ENCODE data around the gene LZTR1.

LZTR1 gene

DNA sequence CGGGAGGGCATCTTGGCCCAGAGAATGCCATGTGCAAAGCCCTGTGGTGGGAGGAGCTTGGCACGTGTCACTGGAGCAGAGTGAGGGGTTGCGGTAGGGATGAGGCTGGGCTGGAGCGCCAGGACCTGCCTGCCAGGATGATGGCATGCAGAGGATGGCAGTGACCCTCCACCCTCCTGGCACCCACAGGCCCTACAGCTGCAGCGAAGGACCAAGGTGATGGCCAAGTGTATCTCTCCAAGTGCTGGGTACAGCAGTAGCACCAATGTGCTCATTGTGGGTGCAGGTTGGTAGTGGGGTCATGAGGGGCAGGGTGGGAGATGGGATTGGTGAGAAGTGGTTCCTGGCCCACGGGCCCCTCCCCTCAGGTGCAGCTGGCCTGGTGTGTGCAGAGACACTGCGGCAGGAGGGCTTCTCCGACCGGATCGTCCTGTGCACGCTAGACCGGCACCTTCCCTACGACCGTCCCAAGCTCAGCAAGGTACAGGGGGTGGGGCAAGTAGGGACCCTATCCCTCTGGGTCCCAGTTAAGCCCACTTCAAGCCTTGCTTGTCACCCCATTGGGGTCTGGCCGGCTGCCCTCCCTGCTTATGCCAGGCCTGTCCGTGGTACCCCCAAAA, 7.7 kb upstream of the LZTR1 start:
- H3K4me3 ChIP-seq (ENCODE audit: control insufficient read depth, low read depth, low read length) = no peak overlapping the region
- DNase-seq (ENCODE audit: low read depth) = no peak
- no peak for TF ChIP-seq CTCF (IDR thresholded peaks at IDR 0.05; ENCODE audit: control insufficient read depth, insufficient read depth, low read depth, low read length, missing control alignments)

- no peak for TF ChIP-seq CTCF (IDR thresholded peaks at IDR 0.05; ENCODE audit: control insufficient read depth, insufficient read depth, low read depth, low read length, missing control alignments)
- DNase-seq (ENCODE audit: low read depth) = no peak
- H3K4me3 ChIP-seq (ENCODE audit: control insufficient read depth, low read depth, low read length) = no peak overlapping the region
Measured at GRCh38 chr22:20975541-20976290, 6.4 kb upstream of the LZTR1 start.

DNA sequence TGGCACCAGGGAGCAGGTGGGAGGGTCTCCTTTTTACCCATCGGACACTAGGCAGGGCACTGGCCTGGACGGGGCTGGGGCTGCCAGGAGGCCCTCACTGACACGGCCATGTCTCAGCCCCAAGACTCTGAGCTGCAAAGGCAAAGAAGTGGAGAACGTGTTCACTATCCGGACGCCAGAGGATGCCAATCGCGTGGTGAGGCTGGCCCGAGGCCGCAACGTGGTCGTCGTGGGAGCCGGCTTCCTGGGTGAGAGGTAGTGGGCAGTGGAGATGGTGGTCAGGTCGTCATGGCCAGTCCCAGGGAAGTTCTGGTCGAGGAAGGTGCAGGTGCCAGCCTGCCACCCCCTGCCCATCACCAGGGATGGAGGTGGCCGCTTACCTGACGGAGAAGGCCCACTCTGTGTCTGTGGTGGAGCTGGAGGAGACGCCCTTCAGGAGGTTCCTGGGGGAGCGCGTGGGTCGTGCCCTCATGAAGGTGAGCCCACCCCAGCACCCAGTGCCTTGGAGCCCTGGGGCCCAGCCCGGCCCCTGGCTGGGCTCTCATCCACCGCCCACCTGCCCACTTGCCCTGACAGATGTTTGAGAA, 5.7 kb upstream of the LZTR1 start:
- H3K4me3 ChIP-seq (ENCODE audit: control insufficient read depth, low read depth, low read length) = no peak overlapping the region
- no peak for TF ChIP-seq CTCF (IDR thresholded peaks at IDR 0.05; ENCODE audit: control insufficient read depth, insufficient read depth, low read depth, low read length, missing control alignments)
- DNase-seq (ENCODE audit: low read depth) = no peak

DNA sequence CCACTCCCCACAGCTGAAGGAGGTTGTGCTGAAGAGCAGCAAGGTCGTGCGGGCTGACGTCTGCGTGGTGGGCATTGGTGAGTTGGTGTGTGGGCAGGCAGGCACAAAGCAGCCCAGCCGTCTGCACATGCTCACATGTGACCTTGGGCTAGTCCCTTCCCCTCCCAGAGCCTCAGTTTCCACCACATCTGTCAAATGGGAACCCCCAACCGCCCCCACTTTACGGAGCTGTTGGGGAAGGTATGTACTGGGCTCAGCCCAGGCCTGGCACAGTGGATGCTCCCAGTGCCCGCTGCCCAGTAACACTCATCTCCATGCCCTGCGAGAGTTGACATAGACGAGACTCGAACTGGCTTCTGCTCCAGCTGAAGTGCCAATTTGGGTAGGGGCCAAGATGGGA, 5.1 kb upstream of the LZTR1 start:
- H3K4me3 ChIP-seq (ENCODE audit: control insufficient read depth, low read depth, low read length) = no peak overlapping the region
- DNase-seq (ENCODE audit: low read depth) = no peak
- TF ChIP-seq CTCF (IDR thresholded peaks at IDR 0.05; ENCODE audit: control insufficient read depth, insufficient read depth, low read depth, low read length, missing control alignments) = no peak

DNA sequence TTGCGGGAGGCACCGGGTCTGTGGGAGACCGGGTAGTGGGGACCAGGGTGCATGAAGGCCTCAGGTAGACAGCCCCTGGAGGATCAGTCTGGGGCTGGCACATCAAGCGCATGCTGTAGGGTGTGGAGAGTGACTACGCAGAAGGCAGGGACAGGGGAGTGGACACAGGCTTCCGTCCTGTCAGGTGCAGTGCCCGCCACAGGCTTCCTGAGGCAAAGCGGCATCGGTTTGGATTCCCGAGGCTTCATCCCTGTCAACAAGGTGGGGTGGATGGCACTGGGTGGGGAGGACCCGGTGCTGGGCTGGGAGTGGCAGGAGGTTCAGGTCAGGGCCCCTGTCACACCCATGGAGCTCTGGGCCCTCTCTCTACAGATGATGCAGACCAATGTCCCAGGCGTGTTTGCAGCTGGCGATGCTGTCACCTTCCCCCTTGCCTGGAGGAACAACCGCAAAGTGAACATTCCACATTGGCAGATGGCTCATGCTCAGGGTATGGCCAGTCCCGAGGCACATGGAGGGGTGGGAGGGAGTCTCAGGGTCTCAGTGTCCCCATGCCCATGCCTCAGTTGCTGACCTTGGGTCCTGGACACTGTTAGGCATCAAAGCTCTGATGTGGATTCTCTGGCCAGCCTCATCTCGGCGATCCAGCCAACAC, 4.5 kb upstream of the LZTR1 start:
- TF ChIP-seq CTCF (IDR thresholded peaks at IDR 0.05; ENCODE audit: control insufficient read depth, insufficient read depth, low read depth, low read length, missing control alignments) = no peak
- H3K4me3 ChIP-seq (ENCODE audit: control insufficient read depth, low read depth, low read length) = no peak overlapping the region
- DNase-seq (ENCODE audit: low read depth) = no peak

- no peak for DNase-seq (ENCODE audit: low read depth)
- TF ChIP-seq CTCF (IDR thresholded peaks at IDR 0.05; ENCODE audit: control insufficient read depth, insufficient read depth, low read depth, low read length, missing control alignments) = no peak
- H3K4me3 ChIP-seq (ENCODE audit: control insufficient read depth, low read depth, low read length) = no peak overlapping the region
Measured at GRCh38 chr22:20978419-20978818, 3.7 kb upstream of the LZTR1 start.
